H54 (cell line): ENCODE results near the gene WDR82.

Experiments used
- DNase-seq: peaks from one replicate; pipeline ENCODE4 v3.0.0; 2011; ENCODE audit warnings: low spot score, mixed read lengths; ENCODE audit not compliant: insufficient read length
- FAIRE-seq: peaks from 3 replicates; lab custom pipeline; 2011; peaks lifted over from hg19 to GRCh38; lab: Jason Lieb, UNC
- POLR2A ChIP-seq: IDR thresholded peaks from 2 replicates; pipeline ENCODE4 v1.6.1; 2011; ENCODE audit warnings: low read depth, mild to moderate bottlenecking, low read length

WDR82 gene

DNA sequence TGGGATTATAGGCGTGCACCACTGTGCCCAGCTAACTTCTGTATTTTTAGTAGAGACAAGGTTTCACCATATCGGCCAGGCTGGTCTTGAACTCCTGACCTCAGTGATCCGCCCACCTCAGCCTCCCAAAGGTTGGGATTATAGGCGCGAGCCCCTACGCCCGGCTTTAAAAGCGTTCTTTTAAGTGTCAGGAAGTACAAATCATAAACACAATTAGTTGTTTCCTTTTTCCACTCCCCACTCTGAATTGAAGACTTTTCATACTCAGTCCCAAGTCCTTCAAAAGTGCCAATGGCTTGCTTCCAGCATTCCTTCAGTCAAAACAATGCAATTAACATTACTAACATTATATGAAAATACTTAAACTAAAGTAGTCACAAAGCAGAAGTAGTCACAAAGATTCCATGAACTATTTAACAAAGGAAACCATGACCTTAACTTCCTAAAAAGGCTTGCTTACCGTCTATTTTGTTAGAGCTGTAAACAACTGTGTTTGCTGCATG is 8.1 kb downstream of the WDR82 start:
- no peak for FAIRE-seq
- DNase-seq = no peak
- TF ChIP-seq POLR2A = no peak

DNA sequence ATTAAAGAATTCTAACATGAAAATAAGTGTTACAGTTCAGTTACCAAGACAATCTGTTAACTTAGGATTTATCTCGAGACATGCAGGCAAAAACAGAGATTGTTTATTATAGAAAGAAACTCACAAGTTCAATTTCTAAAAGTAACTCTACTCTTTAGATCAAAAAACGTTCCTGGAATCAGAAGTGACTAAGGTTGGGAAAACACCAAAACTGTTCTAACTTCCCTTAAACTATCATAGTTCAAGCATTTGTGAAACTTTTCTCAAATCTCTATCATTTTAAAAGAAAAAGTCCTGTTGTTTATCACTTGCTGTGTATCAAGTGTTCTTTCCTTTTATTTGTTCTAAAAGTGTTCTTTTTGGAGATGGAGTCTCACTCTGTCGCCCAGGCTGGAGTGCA is 8.7 kb downstream of the WDR82 start:
- DNase-seq (no peak), FAIRE-seq (no peak)
- TF ChIP-seq POLR2A = no peak

DNA sequence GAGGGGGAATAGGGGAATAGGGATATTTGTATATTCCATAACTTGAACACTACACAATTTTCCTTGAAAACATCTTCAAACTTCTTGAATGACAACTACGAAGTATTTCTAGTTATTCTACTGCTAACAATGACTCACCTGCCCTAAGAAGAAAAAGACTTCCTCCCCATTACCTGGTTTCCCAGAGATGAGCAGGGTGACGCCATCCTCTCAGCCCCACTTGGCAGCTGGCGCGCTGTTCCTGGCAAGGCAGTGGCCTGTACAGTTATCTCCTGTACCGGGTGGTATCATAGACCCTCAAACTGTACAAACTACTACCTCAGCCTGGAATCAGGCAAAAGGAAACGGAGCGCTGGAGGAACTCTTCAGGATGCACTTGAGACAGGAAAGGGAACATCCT is 10.4 kb downstream of the WDR82 start:
- TF ChIP-seq POLR2A = no peak
- no peak for FAIRE-seq
- DNase-seq = no peak

DNA sequence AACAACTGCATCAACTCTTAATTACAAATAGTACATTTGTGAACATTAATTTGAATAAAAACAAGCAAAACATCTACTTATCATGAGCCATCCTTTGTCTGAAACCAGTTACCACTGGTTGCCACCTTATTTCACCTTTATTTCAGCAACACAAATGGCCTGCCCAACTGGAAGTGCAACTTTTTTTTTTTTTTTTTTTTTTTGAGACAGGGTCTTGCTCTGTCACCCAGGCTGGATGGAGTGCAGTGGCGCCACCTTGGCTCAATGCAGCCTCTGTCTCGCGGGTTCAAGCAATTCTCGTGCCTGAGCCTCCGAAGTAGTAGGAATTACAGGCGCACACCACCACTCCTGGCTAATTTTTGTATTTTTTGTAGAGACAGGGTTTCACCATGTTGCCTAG is 13.1 kb downstream of the WDR82 start:
- TF ChIP-seq POLR2A = no peak
- DNase-seq (no peak), FAIRE-seq (no peak)

GRCh38 chr3:52262447-52262846 is 16.0 kb downstream of the WDR82 start:
- FAIRE-seq (no peak), DNase-seq (no peak)
- no peak for TF ChIP-seq POLR2A

GRCh38 chr3:52259448-52259847 is 19.0 kb downstream of the WDR82 start:
- no peak for TF ChIP-seq POLR2A
- FAIRE-seq = no peak
- DNase-seq = no peak

- DNase-seq (no peak), FAIRE-seq (no peak)
- TF ChIP-seq POLR2A = no peak
These were observed 19.4 kb downstream of the WDR82 start for GRCh38 chr3:52259035-52259434.

DNA sequence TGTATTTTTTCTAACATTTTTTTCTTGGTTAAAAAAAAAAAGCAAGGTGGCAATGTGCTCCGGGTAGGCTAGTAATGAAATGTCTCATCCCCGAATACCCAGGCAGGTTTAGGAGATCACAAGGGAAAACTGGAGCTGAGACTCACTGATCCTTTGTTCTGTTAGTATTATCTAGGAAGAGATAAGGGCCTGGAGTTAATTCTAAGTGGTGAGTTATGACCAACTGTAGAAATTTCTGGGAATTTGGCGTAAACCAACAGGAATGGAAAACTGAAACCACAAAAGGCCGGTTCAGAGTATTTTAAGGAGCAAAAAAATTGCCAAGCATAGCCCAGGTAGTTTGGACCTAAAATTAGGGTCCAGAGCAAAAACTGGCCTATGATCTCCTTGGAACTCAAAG is 20.5 kb downstream of the WDR82 start:
- DNase-seq (no peak), FAIRE-seq (no peak)
- no peak for TF ChIP-seq POLR2A

GRCh38 chr3:52256622-52257021 is 21.8 kb downstream of the WDR82 start:
- no peak for FAIRE-seq

GRCh38 chr3:52256159-52256558 is 22.3 kb downstream of the WDR82 start:
- FAIRE-seq (no peak), DNase-seq (no peak)
- TF ChIP-seq POLR2A = no peak

More at GRCh38 chr3:52256622-52257021, 21.8 kb downstream of the WDR82 start:
- DNase-seq = no peak
- no peak for TF ChIP-seq POLR2A

DNA sequence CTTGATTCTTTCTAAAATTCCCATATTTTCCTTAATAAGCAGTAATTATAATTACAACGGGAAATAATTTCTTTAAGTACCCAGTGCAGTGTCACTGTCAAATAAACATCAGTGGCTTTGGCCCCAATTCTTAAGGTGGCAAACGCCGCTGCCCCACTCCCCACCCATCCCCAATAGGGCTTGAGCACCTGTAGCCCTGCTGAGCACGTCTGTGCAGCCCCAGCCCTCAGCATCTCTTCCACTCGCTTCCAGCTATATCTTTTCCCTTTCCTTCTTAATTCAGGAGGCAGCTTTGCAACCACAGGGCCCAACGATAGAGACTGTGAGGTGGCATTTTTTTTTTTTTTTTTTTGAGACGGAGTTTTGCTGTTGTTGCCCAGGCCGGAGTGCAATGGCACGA is 23.8 kb downstream of the WDR82 start:
- no peak for DNase-seq
- no peak for FAIRE-seq
- no peak for TF ChIP-seq POLR2A

DNA sequence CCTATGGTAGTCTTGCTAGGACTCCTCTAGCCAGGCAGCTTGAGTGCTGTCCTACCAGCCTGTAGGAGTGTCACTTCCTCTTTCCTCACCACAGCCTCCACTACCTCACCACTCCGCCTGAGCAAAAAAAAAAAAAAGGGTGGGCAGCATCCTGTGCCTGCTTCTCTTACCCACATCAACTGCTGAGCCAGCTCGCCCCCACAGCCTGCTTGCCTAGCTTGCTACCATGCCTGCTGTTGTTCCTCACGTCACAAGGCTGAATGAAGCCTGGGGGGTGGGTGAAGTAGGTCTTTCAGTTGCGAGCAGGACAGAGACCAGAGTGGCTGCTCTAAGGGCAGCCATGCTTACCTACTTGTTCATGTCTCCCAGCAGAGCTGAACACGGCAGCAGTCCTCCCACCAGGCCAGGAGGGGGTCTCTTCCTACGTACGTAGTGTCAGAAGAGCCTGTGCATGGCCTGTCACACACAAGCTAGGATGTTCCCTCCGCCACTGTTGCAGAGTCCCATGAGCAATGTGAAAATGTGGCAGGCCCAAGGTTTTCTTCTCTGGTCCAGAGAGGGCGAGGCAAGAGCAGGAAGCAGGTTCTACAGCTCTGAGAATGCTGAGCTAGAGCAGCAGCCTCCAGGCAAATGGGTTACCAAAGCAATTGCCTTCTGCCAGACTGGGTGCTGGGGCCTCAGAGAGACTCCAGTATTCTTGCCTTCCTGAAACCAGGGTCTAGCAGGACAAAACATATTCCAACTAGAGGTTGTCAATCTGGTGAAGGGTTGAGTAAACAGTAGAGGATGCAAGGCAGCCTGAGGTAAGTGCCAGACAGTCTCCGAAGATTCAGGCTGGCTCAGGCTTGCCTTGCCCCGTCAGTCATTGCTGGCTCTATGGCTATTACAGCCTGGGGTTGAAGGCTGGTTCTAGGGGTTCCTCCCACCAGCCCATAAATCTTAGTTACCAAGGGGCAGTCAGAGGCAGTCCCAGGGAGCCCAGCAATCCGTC is 24.8 kb downstream of the WDR82 start:
- DNase-seq (no peak), FAIRE-seq (no peak)
- no peak for TF ChIP-seq POLR2A

GRCh38 chr3:52250122-52250521 is 28.3 kb downstream of the WDR82 start:
- no peak for FAIRE-seq
- TF ChIP-seq POLR2A = no peak
- DNase-seq = no peak

DNA sequence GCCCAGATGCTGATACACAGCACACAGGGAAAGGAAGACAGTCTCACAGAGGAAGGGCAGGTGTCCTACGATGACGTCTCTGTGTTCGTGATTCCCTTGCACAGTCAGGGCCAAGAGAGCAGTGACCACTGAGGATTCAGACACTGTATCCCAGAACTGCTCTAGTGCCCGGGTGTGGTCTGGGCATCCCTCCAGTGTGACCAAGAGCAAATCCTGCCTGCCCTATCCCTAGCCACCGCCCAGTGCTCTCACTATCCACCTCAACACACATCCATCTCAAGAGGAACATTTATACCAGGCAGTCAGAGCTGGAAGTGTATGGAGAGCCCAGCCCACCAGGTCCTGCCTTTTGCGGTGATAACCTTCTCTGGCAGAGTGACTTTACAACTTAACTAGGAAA is 28.8 kb downstream of the WDR82 start:
- no peak for TF ChIP-seq POLR2A
- DNase-seq (no peak), FAIRE-seq (no peak)

GRCh38 chr3:52248816-52249547 is 29.5 kb downstream of the WDR82 start:
- FAIRE-seq (no peak), DNase-seq (no peak)
- TF ChIP-seq POLR2A = no peak
